GM12878 (cell line): ENCODE measurements around the gene RHNO1. TPM values are rescaled to one million over a fixed set of nuclear protein-coding genes. Genes with fewer than 3 reads are reported as not detected.

ENCODE experiments used
- ASH2L ChIP-seq: fragments of 300-600, 200-600 bp; sonication (generic); IDR thresholded peaks from 2 replicates; pipeline ENCODE4 v1.6.1; 2017; ENCODE audit warnings: low read depth, mild to moderate bottlenecking, borderline replicate concordance
- BACH1 ChIP-seq: fragments of 450-650 bp; IDR thresholded peaks from 2 replicates; pipeline ENCODE4 v1.6.1; 2017; ENCODE audit warnings: mild to moderate bottlenecking, borderline replicate concordance
- BCLAF1 ChIP-seq: fragments of 450-650 bp; IDR thresholded peaks from 2 replicates; pipeline ENCODE4 v1.6.1; 2017; ENCODE audit warnings: antibody characterized with exemption, mild to moderate bottlenecking, moderate library complexity
- BMI1 ChIP-seq: fragments of 450-650 bp; IDR thresholded peaks from 2 replicates; pipeline ENCODE4 v1.6.1; 2016; ENCODE audit warnings: mild to moderate bottlenecking, moderate library complexity, borderline replicate concordance
- BRCA1 ChIP-seq: IDR thresholded peaks from 2 replicates; pipeline ENCODE4 v1.6.1; 2011; ENCODE audit warnings: low read depth, low read length, improper control_type of control experiment
- CHD4 ChIP-seq: fragments of 200-600 bp; sonication (generic); IDR thresholded peaks from 2 replicates; pipeline ENCODE4 v1.6.1; 2016; ENCODE audit warnings: mild to moderate bottlenecking
- CREB1 ChIP-seq: IDR thresholded peaks from 2 replicates; pipeline ENCODE4 v1.6.1; 2012; ENCODE audit warnings: low read depth, mild to moderate bottlenecking, inconsistent platforms
- FOS ChIP-seq: IDR thresholded peaks from 3 replicates; pipeline ENCODE4 v1.6.1; 2011; ENCODE audit warnings: borderline replicate concordance; ENCODE audit not compliant: insufficient read length; ENCODE audit errors: extremely low read depth
- IKZF1 ChIP-seq: fragments of 450-650 bp; conservative IDR thresholded peaks from 2 replicates; pipeline ENCODE4 v1.6.1; 2017; ENCODE audit warnings: antibody characterized with exemption, mild to moderate bottlenecking
- JUNB ChIP-seq: IDR thresholded peaks from 2 replicates; pipeline ENCODE4 v1.6.1; 2016; ENCODE audit warnings: antibody characterized with exemption, mild to moderate bottlenecking
- KAT2A ChIP-seq: conservative IDR thresholded peaks from 2 replicates; pipeline ENCODE4 v1.6.1; 2011; ENCODE audit warnings: low read depth, low read length; ENCODE audit not compliant: control insufficient read depth
- MLLT1 ChIP-seq: fragments of 450-650 bp; IDR thresholded peaks from 2 replicates; pipeline ENCODE4 v1.6.1; 2016; ENCODE audit warnings: mild to moderate bottlenecking
- NFXL1 ChIP-seq: fragments of 450-650 bp; IDR thresholded peaks from 2 replicates; pipeline ENCODE4 v1.6.1; 2017; ENCODE audit warnings: antibody characterized with exemption, mild to moderate bottlenecking, borderline replicate concordance
- NRF1 ChIP-seq: conservative IDR thresholded peaks from 2 replicates; pipeline ENCODE4 v1.6.1; 2011; ENCODE audit warnings: mild to moderate bottlenecking, low read depth, low read length, improper control_type of control experiment
- RAD51 ChIP-seq: fragments of 450-650 bp; IDR thresholded peaks from 2 replicates; pipeline ENCODE4 v1.6.1; 2016; ENCODE audit warnings: moderate library complexity, mild to moderate bottlenecking, inconsistent platforms
- SREBF1 ChIP-seq: IDR thresholded peaks from 2 replicates; pipeline ENCODE4 v1.6.1; 2012; ENCODE audit warnings: mild to moderate bottlenecking, low read length
- USF1 ChIP-seq: IDR thresholded peaks from 2 replicates; pipeline ENCODE4 v1.6.1; 2011; ENCODE audit warnings: borderline replicate concordance, low read depth, mild to moderate bottlenecking, moderate library complexity, mixed read lengths, low read length; ENCODE audit not compliant: insufficient read depth; ENCODE audit errors: extremely low read length
- YY1 ChIP-seq: IDR thresholded peaks from 2 replicates; pipeline ENCODE4 v1.6.1; 2011; ENCODE audit warnings: low read depth, mild to moderate bottlenecking, low read length
- ZNF24 ChIP-seq: fragments of 450-650 bp; IDR thresholded peaks from 2 replicates; pipeline ENCODE4 v1.6.1; 2017; ENCODE audit warnings: antibody characterized with exemption, mild to moderate bottlenecking
- ZNF274 ChIP-seq: IDR thresholded peaks from one replicate; pipeline ENCODE4 v1.8.0; 2011; ENCODE audit not compliant: insufficient read length, insufficient read depth
- ZNF384 ChIP-seq: IDR thresholded peaks from 2 replicates; pipeline ENCODE4 v1.6.1; 2012; ENCODE audit warnings: low read depth, mild to moderate bottlenecking, low read length, improper control_type of control experiment, borderline replicate concordance
- ZNF622 ChIP-seq: fragments of 450-650 bp; IDR thresholded peaks from 2 replicates; pipeline ENCODE4 v1.6.1; 2017; ENCODE audit warnings: mild to moderate bottlenecking, inconsistent platforms
- polyA plus RNA-seq, 11 experiments: library from polyadenylated mRNA; depleted of rRNA in 4 of 11; unstranded in 6 of 11; stranded (reverse) in 5 of 11; fragments of >200 nt; fragmentation: Nextera tagmentation in 4 of 11; fragmentation: Illumina TruSeq in 1 of 11; extraction: Ambion mirVana in 4 of 11; extraction: Trizol in 1 of 11; gene quantifications; 1 replicate in 1 of 11; 2 replicates in 10 of 11; pipeline versions ENCODE4 v1.2.1 to v1.2.3, GENCODE V29; 2011 to 2016; ENCODE audit warnings: inconsistent platforms in 2 of 11, missing spikeins in 2 of 11, low read depth in 1 of 11
- total RNA-seq, 4 experiments: library from RNA; depleted of rRNA in 3 of 4; stranded (reverse); fragments of >200 nt in 3 of 4; fragmentation: Illumina TruSeq in 1 of 4; extraction: Trizol in 1 of 4; gene quantifications; 2 replicates each; pipeline versions ENCODE4 v1.2.1 to v1.2.3, GENCODE V29; 2013 to 2021
- TF ChIP-seq, protein P1 (sequence below): IDR thresholded peaks from 2 replicates; pipeline ENCODE4 v1.6.1; 2012; ENCODE audit warnings: mild to moderate bottlenecking, low read depth, low read length

RHNO1 gene
- total and polyA plus RNA-seq, 10 of the 15 experiments (the other 5 are each of a cell fraction or from before 2014, with no cell fraction given): 27.9 to 91.6 (median 49.3) TPM

DNA sequence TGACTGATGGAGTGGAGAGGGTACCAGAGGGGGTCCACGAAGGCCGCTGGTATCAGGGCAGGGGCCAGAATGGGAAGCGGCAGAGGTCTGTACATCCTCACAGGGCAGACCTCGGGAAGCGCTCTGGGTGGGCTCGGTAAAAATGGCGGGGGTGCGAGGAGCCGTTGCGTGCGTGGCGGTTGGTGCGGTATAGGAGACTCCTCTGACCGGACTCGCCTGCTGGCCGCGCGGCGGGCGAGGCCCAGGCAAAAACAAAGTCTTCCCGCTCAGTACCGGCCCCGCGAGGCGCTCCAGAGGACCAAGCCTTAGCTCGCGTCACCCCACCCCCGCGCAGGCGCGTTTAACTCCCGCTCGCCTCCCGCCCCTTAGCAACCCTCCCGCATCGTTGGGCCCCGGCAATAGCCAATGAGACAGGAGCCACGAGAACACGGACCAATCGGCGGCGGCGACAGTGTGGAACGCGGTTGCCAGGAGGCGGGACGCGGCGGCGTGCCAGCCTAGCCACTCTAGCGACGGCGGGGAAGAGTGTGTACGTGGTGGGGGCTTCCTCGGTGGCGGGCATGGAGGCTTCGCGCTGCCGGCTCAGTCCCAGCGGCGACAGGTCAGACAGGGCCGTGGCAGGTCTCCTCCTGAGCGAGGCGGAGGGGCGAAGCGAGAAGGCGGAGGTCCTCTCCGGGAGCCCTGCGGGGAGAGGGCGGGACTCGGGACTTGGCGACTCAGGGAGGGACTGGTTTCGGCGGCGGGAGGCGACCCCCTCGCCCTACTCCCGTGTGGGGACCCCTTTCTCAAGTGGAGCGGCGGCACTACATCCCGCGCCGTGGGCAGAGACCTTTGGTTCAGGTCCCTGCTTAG, 13.6 kb downstream of the RHNO1 start, which contains the start of gene TULP3 (continued):
- TF ChIP-seq BCLAF1 (no peak), CHD4 (no peak), KAT2A (no peak), YY1 (peak; percentile 34), MLLT1 (no peak), ZNF274 (no peak), NFXL1 (no peak), RAD51 (no peak), NRF1 (peak; percentile 59), ZNF24 (no peak), USF1 (no peak), BACH1 (no peak), FOS (peak; percentile 73), BMI1 (peak; percentile 92), SREBF1 (no peak), ASH2L (no peak), ZNF622 (no peak), JUNB (no peak), CREB1 (peak; percentile 82), BRCA1 (no peak), ZNF384 (no peak), IKZF1 (peak; percentile 52)
- TF ChIP-seq, protein P1, sequence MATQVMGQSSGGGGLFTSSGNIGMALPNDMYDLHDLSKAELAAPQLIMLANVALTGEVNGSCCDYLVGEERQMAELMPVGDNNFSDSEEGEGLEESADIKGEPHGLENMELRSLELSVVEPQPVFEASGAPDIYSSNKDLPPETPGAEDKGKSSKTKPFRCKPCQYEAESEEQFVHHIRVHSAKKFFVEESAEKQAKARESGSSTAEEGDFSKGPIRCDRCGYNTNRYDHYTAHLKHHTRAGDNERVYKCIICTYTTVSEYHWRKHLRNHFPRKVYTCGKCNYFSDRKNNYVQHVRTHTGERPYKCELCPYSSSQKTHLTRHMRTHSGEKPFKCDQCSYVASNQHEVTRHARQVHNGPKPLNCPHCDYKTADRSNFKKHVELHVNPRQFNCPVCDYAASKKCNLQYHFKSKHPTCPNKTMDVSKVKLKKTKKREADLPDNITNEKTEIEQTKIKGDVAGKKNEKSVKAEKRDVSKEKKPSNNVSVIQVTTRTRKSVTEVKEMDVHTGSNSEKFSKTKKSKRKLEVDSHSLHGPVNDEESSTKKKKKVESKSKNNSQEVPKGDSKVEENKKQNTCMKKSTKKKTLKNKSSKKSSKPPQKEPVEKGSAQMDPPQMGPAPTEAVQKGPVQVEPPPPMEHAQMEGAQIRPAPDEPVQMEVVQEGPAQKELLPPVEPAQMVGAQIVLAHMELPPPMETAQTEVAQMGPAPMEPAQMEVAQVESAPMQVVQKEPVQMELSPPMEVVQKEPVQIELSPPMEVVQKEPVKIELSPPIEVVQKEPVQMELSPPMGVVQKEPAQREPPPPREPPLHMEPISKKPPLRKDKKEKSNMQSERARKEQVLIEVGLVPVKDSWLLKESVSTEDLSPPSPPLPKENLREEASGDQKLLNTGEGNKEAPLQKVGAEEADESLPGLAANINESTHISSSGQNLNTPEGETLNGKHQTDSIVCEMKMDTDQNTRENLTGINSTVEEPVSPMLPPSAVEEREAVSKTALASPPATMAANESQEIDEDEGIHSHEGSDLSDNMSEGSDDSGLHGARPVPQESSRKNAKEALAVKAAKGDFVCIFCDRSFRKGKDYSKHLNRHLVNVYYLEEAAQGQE: no peak
